Esophagus mucosa (tissue), 1 donor: ENCODE results near the gene FOXP2. TPM values are rescaled to one million over a fixed set of nuclear protein-coding genes. Genes with fewer than 3 reads are reported as not detected.
"Not testable (repeated sequence)": the region's sequence is repeated elsewhere in the genome, so short reads cannot be mapped to it uniquely, and the experiment has no call there.

Experiments
- ATAC-seq: fragments of 200-7000 bp; cut with Tn5 transposase; one replicate; pipeline ENCODE4 v1.9.1; 2020
- total RNA-seq: library from RNA; stranded (reverse); gene quantifications from one replicate; pipeline ENCODE4 v1.2.4, GENCODE V29; 2023
- donor health status: DM: yes; HTN: yes; CAD: no.

Gene FOXP2
- total RNA-seq, 1 donor from 2014 or later, result 5.0 TPM

DNA sequence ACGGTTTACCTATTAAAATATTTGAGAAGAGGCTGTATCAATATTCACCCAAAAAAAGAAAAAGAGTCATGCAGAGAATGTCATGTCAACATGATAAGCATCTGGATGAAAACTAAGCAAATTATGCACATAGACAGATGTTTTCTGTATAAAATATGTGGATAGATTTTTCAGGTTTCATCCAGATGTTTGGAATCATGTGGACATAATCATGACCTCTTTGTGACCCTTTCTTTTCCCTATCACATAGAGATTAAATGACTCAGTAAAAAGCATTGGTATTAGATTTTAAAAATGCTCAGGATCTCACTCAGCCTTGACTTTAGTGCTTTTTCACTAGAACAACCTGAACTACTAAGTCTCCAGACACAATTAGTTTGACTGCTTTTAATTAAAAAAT lies 90.0 kb downstream of the FOXP2 start:
- ATAC-seq, result no peak

DNA sequence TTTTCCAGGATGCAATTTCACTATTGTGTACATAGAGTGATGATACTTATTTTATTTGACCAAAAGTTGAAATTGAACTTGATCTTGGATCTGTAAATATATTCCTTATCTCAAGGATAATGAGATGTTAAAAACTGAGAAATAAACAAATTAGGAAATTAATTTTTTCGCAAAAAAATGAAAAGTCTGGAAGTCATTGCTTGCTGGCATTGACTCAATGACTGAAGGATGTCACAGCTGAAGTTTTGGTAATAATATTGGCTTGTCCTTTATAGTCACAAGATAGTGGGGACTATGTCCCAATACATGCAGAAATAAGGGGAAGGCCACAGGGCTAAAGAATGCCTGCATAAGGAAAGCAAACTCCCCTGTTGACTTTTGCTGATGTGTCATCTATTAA lies 92.8 kb downstream of the FOXP2 start:
- ATAC-seq, result no peak

DNA sequence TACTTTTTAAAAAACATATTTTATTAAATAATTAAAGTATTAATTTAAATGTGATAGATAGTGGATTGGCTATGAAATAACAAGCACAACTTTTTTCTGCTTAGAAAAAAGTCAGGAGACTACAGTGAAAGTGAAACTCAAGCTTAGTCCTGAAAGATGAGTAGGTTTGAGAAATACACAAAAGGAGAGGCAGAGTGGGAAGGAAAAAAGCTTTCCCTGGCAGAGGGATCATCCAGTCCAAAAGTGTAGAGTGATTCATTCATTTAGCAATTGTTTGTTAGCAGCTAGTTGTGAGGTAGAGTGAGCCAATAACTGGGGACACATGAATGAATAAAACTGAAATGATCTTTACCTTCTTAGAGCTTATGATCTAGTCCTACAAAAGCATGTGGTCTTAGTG lies 93.5 kb downstream of the FOXP2 start:
- peak; percentile 42 for ATAC-seq

DNA sequence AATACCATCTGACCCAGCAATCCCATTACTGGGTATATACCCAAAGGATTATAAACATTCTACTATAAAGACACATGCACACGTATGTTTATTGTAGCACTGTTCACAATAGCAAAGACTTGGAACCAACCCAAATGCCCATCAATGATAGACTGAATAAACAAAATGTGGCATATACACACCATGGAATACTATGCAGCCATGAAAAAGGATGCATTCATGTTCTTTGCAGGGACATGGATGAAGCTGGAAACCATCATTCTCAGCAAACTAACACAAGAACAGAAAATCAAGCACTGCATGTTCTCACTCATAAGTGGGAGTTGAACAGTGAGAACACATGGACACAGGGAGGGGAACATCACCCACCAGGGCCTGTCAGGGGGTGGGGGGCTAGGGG lies 96.2 kb downstream of the FOXP2 start:
- ATAC-seq, result not testable (repeated sequence)

DNA sequence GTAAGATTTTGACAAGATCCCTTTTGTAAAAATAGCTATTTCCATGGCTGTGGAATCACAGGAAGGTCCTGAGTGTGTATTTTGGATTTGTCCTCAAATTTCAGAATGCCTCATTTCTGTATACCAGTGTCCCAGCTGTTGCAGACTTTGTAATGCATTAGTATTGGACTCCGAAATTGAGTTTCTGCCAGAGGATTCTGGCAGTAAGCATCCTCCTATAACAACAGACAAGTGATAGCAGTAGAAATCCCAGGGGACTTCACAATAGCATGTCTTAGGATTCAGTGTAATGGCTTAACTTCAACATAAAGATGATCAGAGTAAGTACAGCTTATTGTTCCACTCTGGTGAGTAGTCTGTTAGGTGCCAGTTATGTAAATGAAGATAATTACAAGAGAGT lies 104.6 kb downstream of the FOXP2 start:
- ATAC-seq, result no peak

DNA sequence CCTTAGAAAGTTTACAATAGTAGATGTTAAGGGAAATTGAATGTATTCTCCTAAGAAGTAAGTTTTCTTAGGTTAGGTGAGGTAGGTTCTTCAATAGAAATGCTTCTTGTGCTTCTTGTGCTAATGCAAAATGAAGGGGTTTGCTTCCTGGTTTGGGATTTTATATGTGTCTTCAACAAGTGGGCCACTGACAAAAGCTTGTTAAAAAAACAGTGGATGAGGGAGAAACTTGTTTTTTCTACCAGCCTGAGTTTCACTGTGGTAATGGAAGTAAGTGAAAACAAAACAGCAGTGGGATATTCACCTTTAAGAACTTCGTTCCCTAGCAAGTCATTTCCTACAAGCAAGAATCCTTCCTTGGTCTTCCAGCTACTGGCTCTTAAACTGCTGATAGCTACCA lies 107.5 kb downstream of the FOXP2 start:
- no peak for ATAC-seq

DNA sequence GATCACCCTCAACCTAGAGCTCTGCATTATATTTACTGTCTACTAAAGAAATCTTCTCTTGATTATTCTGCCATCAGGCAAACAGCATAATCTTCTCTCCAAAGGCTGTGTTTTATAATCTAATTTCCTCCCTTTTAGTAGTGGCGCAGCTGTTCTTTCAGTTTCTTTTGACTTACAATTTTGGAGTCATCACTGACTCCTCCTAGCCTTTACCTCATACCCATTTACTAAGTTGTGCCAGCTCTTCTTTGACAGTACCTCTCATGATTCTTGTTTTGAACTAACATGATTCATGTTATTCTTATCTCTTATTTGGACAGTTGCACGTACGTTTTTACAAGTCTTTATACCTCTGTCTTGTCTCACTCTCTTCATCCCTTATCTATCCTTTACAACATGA lies 113.0 kb downstream of the FOXP2 start:
- ATAC-seq, result no peak

DNA sequence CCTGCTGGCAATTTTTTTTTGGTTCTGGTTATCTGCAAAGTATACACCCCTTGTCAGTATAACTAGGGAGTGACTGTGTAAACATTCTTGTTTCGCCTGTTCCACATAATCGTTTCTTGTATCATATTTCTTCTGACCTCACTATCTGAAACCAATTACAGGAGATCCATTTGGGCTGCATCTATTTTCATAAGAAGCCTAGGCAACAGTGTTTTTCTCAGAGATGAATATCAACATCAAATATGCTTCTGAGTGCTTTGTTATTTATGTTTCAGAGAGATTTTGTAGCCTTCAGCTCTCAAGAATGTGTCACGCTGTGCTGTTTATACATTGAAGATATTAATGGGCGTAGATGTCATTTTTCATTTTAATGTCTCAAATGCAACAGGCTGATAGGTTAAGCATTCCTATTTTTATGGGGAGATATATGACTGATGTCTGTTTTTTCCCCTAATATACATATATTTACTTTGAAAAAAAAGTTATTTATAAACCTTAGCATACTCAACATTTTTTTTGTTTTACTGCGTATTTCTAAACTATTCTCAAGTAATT lies 115.5 kb downstream of the FOXP2 start:
- no peak for ATAC-seq

DNA sequence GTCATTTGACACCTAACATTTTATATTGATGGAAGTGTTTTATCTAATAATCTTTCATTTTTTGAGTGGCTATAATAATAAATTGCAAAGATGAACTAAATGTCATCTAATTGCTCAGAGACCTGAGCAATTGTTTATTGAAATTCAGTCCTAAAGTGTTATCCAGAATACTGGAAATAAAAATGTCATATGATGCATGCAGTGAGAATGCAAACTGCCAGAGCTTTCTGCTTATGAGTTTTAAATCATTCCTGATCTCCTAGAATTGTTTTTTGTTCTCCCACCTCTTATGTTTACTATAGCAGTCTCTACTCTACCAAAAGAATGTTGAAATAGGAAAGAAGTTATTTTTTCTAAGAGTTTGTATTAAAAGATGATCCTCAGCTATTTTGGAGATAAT lies 116.7 kb downstream of the FOXP2 start:
- no peak for ATAC-seq

DNA sequence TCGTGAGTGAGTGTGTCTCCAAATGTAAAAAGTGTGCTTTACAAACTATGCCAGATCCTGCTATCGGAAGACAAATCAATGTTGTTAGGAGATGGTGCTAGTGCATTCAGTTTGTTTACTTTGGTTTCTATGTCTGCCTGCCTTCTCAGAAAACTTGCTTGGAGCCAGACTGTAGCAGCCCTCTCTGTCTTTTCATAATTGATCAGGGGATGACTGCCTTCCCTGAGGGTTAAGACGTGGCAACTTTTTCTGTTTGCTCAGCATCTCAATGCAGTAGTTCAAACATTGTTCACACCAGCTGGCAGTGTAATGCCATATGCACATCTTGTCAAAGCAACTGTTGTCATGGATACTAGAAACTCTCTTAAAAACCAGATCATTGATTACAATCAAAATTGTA lies 118.5 kb downstream of the FOXP2 start:
- ATAC-seq, result no peak

DNA sequence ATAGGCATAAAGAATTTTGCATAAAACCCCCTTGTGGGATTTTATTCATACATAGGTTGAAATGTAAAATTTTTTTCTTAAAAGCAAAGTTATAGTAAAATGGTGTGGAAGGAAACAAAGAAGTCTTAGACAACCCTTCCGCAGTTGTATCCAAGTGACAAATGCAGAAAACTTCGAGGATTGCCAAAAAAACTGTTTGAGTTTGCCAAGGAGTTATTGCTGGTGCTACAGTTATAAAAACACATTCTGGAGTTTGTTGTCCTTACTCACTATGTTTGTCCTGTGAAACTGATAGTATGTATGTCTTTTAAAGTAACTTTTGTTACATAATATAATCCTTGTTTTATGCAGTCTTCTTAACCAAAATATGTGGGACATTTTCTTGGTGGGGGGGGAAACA lies 120.3 kb downstream of the FOXP2 start:
- no peak for ATAC-seq

DNA sequence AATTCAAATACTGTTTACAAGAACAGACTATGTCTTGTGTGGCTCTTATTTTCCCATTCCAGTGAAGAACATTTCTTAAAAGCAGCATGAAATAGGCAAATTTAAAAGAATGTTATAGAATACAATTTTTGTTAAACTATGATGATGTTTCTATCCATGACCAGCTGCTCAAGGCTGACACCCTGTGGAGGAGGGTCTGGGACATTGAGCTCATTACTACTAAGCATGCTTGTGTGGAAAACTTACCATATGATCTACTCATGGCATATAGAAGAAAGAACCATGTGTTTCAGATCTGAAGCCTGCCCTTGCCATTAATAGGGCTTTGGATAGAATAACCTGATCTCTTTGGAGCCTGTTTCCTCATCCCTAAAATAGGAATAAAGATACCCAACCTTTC lies 125.0 kb downstream of the FOXP2 start:
- no peak for ATAC-seq

DNA sequence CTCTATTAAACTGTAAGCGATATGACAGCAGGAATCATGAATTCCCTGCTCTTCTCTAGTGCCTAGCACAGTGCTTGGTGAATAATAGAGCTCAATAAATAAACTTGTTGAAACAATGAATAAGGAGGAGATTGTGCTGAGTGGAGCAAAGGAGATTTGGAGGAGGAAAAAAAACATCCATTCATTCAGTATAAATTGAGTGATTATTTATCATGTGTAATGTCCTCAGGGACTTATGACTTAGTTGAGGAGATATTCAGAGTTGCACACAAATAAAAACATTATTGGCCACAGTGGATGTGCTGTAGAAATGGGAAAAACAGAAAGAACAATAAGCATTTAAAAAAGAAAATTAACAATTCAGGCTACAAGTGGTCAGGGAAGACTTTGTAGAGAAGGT lies 125.7 kb downstream of the FOXP2 start:
- no peak for ATAC-seq

DNA sequence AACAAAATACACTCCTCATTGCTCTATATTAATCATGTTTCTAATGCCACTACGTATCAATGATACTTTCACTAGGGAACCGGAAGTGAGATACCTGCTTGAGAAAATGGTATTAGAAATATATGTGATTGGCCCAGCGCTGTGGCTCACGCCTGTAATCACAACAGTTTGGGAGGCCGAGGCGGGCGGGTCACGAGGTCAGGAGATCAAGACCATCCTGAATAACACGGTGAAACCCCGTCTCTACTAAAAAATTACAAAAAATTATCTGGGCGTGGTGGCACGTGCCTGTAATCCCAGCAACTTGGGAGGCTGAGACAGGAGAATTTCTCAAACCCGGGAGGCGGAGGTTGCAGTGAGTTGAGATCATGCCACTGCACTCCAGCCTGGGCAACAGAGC lies 132.7 kb downstream of the FOXP2 start:
- not testable (repeated sequence) for ATAC-seq

DNA sequence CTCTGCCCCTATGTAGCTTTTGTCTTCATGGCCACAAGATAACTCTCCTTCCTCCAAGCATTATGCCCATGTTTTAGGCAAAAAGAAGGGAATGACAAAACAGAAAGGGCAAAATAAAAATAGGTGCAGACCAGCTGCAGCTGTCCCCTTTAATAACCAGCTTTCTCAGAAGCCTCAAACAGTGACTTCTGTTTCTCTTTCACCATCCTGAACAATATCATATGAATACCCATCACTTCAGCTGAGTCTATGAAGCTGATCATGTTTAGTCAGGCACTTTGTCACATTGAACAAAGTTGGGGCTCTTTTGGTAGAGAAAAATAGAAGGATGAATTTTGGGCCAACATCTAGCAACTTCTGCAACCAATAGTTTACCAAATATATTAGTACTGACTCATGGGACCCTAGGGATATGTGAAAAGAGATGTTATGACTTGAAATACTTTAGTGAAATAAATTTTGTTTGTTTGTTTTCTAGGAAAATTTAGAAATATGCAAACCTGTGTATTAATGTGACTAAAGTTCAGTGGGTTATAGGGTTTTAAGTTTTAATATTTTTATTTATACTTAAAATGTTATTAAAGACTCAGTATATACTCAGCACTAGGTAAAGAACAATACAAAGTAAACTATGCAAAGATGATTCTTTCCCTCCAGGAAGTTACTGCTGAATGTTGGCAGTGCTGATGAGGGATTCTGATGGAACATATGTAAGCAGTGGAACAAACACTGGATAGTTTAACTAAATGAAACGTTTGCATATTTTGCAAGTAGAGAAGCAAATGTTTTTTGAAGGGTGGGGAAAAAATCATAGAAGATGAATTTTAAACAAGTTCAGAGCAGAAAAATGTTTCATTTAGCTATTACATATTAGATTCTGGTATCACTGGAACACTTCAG lies 133.7 kb downstream of the FOXP2 start:
- no peak for ATAC-seq

DNA sequence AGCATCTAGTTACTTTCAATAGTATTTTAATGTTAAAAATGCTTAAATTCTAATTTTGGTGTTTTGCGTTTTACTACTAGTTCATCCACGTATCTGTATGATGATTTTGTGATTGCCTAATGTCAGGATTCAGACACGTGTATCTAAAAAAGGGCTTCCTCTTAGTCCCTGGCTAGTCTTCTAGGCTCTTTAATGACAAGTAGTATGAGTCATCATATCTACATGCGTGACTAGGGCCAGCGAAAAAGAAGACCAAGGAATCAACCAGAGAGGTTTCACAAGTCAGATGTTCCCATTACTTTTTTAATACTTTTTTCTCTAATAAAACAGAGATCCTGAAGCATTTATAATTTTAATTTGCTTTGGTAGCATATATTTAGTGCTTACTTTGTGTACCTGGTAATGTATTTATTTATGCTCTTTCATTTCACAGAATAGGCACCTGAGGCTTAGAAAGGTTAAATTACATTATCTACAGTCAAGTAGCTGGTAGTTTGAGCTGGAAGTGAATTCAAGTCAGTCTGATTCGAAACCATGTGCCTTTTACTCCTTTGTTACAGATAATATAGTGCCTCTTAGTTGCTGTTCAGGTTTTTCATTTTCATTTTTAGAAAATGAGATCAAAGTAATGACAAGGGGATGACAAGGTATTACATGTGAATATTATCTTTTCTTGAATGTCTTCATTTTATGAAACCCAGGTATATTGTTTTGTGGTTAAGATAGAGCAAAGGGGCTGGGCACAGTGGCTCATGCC lies 140.3 kb downstream of the FOXP2 start:
- peak; percentile 80 for ATAC-seq

DNA sequence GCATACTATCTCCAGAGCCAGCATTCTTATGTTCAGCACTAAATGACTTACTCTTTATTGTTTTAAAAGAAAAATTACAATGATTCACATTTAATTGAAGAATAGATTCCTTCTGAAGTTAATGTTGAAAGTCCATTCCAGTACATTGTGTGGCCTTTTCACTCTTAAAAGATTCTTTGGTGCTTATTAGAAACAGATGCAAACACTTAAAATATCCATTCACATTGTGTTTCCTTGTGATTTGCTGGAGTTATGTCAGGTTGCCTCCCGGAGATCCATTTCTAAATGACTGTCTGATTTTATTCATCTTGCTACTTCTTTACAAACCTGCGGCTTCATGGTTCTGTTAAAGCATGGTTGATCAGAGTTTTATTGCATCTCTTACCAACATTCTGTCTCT lies 152.8 kb downstream of the FOXP2 start:
- ATAC-seq, result no peak

DNA sequence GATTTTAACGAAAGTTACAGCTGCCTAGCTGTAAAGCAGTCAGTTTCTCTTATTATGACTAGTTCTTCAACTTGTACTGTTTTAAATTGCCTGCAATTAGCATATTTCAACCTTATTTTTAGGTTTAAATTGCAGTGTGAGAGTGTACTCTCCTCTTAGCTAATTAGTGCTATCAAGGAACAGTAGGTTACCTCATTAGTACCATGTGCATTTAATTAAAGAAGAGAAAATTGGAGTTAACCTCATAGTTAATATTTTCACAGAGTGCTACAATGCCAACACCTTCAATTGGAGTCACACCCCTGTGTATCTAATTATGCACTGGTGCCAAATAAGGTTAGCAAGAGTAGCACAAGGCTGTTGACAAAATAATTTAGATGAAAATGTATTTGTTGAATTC lies 154.6 kb downstream of the FOXP2 start:
- ATAC-seq, result no peak

DNA sequence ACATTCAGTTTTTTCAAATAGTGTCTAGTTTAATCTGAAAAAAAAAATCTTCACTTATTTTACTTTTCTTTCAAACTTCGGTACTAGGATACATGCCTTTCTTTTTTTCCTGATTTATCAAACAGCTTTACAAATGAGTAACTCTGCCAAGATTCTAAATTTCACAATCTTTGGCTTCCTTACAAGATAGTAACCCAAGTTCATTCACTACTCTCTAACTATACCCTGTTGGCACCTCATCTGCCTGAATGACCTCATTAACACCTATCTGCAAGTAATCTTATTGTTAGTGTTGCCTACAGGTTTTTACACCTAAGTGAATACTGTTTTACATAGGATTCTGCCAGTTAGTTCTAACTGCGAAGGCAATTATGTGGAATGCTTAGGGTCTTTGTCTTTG lies 159.8 kb downstream of the FOXP2 start:
- peak; percentile 80 for ATAC-seq

DNA sequence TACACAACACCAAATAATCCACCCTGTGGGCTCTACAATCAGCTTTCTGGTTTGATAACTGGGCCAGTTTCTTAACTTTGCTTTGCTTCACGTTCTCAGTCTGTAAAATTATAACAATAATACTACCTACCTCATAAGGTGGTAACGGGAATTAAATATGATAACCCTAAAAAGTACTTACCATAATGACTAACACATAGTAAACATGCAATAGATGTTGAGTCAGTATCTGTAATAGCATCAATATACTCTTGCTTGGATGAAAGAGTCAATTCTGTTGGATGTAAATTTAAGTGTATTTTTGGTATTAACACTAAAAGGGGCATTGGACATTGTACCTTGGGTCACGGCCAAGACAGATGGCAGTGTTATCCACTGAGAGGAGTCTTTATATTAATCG lies 160.5 kb downstream of the FOXP2 start:
- ATAC-seq, result no peak

DNA sequence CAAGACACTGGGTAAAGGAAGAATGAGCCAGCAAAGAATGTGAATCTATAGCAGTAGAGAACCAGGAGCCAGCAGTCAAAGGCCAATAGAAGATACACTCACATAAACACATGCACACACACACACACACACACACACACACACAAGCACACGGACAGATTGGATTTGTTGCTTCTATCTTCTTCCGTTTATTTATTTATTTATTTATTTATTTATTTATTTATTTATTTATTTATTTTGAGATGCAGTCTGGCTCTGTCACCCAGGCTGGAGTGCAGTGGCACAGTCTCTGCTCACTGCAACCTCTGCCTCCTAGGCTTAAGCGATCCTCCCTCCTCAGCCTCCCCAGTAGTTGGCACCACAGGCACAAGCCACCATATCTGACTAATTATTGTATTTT lies 166.3 kb downstream of the FOXP2 start:
- not testable (repeated sequence) for ATAC-seq

DNA sequence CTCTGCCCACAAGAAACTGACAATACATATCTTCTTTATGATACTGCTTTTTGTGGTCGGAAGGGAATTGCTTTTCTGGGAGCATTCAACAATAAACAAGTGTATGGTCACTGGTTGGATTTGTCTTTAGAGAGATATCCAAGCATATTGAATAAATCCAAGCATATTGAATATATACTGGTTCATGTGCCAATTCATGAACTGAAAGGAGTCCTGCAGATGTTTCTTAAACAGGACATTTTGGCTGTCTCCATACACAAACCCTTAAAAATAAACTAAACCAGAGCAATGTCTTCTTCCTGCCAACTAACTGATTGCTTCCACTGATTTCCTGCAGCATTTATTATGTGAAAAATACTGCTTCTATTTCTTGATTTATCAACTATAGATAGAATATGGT lies 173.9 kb downstream of the FOXP2 start:
- no peak for ATAC-seq

DNA sequence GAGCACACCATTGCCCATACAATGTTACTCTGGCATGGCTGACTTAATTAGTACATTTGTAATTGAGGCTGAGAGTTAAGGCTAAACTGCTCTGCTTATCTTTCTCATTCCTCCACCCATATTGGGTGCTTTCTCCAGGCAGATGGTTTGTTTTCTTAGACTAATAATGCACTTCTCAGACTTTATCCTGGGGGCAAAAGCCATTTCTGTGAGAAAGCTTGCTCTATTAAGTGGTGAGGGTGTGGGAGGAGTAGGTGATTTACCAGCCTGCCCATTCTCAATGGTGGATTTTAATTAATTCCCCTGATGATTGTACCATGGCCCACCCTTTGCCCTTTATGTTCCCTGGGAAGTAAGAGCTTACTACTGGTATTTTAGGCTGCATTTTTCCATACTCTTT lies 174.8 kb downstream of the FOXP2 start:
- no peak for ATAC-seq

DNA sequence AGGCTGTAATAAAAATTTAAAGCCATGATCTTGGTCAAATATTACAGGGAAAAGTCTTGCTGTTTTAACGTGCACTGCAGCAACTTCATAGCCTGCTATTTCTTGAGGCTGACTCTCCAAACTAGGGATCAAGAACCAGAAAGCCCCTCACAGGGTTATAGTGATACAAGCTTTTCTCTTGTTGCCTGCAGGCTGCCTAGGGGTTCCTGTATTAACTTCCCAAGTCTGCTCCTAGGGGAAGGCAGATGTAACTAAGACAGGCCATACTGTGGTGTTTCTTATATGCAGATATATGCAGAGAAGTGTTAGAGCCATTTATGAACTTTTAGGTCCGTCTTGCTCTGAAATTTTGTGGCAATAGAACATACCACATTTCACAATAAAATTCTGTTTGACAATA lies 175.7 kb downstream of the FOXP2 start:
- ATAC-seq, result no peak
